RWPE2 (cell line): ENCODE data around the gene CEP164.

ENCODE experiments used
- ATAC-seq: fragments of 200-7000 bp; cut with Tn5 transposase; 3 replicates; pipeline ENCODE4 v1.9.1; 2021; ENCODE audit warnings: low read depth
- DNase-seq: peaks from one replicate; pipeline ENCODE4 v3.0.0-alpha.2; 2020; ENCODE audit warnings: low spot score
- H3K27ac ChIP-seq: fragments of 450-650 bp; 2 replicates; pipeline ENCODE4 v1.5.1; 2017; ENCODE audit warnings: mild to moderate bottlenecking; ENCODE audit not compliant: poor library complexity, severe bottlenecking
- H3K27me3 ChIP-seq: fragments of 250-450 bp; sonication (Bioruptor Pico); 2 replicates; pipeline ENCODE4 v1.5.1; 2021; ENCODE audit warnings: mild to moderate bottlenecking, moderate library complexity; ENCODE audit not compliant: insufficient read depth, poor library complexity, severe bottlenecking
- H3K36me3 ChIP-seq: fragments of 250-450 bp; sonication (Bioruptor Pico); 2 replicates; pipeline ENCODE4 v1.5.1; 2020; ENCODE audit warnings: low read depth, mild to moderate bottlenecking, moderate library complexity
- H3K4me1 ChIP-seq: fragments of 250-450 bp; sonication (Bioruptor Pico); 2 replicates; pipeline ENCODE4 v1.5.1; 2021; ENCODE audit warnings: mild to moderate bottlenecking, moderate library complexity; ENCODE audit not compliant: insufficient read depth, poor library complexity, severe bottlenecking
- H3K4me3 ChIP-seq: fragments of 250-450 bp; sonication (Bioruptor Pico); 2 replicates; pipeline ENCODE4 v1.5.1; 2021; ENCODE audit warnings: mild to moderate bottlenecking, moderate library complexity; ENCODE audit not compliant: severe bottlenecking
- H3K9me3 ChIP-seq: fragments of 250-450 bp; sonication (Bioruptor Pico); 2 replicates; pipeline ENCODE4 v1.5.1; 2021; ENCODE audit warnings: mild to moderate bottlenecking, moderate library complexity; ENCODE audit not compliant: severe bottlenecking
- TF ChIP-seq, protein P1 (sequence below): fragments of 450-650 bp; IDR thresholded peaks from one replicate; pipeline ENCODE4 v1.5.1; 2017; ENCODE audit warnings: mild to moderate bottlenecking, moderate library complexity; ENCODE audit not compliant: poor library complexity, severe bottlenecking

Gene CEP164

DNA sequence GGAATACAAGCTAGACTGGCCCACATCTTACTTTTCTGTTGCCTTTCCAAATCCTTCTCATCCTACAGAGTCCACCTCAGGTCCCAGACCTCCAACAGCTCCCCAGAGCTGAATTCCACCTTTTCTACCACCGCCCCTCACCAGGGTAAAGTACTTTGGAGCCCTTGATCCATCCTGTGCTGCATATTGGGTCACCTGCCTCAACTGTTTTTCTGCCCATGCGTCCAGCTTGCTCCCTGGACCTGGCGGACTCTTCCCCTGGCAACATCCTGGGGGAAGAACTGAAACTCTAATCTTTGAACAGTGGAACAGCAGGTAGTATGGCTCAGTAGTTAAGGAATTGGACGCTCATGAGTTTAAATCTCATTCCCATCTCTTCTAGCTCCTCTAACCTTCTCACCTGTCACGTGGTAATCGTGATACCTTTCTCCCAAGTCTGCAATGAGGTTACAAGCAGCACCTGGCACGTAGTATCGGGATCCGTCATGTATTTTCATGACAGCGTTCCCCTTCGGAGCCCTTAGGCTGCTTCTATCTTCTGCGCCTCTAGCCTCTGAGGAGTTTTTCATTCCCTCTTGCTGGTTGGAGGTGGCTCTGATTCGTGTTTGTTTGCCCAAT, 98.1 kb downstream of the CEP164 start:
- no peaks in the 10 kb centered on the region for H3K4me1 ChIP-seq
- H3K27me3 ChIP-seq = no peaks in the 10 kb centered on the region
- H3K36me3 ChIP-seq = no peaks in the 10 kb centered on the region
- no peak for ATAC-seq
- no peaks in the 10 kb centered on the region for H3K9me3 ChIP-seq
- H3K4me3 ChIP-seq = no peak overlapping the region
- TF ChIP-seq, protein P1, sequence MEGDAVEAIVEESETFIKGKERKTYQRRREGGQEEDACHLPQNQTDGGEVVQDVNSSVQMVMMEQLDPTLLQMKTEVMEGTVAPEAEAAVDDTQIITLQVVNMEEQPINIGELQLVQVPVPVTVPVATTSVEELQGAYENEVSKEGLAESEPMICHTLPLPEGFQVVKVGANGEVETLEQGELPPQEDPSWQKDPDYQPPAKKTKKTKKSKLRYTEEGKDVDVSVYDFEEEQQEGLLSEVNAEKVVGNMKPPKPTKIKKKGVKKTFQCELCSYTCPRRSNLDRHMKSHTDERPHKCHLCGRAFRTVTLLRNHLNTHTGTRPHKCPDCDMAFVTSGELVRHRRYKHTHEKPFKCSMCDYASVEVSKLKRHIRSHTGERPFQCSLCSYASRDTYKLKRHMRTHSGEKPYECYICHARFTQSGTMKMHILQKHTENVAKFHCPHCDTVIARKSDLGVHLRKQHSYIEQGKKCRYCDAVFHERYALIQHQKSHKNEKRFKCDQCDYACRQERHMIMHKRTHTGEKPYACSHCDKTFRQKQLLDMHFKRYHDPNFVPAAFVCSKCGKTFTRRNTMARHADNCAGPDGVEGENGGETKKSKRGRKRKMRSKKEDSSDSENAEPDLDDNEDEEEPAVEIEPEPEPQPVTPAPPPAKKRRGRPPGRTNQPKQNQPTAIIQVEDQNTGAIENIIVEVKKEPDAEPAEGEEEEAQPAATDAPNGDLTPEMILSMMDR = no peak
- DNase-seq = no peak
- no peak overlapping the region for H3K27ac ChIP-seq

DNA sequence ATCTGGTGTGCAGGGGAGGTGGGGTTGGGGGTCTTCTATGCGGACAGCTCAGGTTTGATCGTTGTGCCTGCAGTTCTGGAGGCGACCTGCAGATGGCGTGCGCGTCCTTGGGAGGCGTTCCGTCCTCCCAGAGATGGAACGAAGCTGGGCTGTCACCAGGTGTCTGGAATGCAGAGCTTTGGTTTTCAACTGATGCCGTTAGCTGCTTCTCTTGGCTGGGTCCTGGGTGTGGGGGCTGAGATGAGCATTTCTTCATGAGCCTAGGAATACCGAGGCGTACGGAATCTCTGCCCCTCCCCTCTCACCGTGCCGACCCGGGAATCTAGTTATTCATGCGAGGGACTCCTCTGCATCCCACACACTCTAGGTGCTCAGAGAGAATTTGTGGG, 98.6 kb downstream of the CEP164 start:
- Histone ChIP-seq H3K27me3 (no peaks in the 10 kb centered on the region), H3K9me3 (no peaks in the 10 kb centered on the region), H3K4me1 (no peaks in the 10 kb centered on the region), H3K4me3 (no peak overlapping the region), H3K36me3 (no peaks in the 10 kb centered on the region), H3K27ac (no peak overlapping the region)
- TF ChIP-seq, protein P1 = peak; percentile 93
- ATAC-seq = peak; percentile 66
- no peak for DNase-seq

DNA sequence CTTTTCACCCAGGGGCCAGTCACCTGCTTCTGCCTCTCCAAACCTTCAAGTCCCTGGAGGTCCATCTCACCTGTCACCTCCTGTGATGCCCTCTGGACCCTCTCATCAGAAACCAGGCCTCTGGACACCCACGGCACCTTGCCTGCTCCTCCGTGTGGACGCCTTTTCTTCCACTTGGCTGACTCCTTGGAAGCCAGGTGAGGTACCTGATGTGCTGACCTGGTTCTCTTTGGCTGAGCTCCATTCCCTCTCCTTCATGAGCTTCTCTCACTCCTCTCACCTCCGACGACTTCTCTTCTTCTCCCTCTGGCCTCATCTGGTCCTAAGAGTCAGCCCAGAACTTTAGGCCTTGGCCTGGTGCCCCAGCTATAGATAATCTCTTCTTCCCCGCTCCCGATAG, 99.3 kb downstream of the CEP164 start:
- Histone ChIP-seq H3K36me3 (no peaks in the 10 kb centered on the region), H3K27me3 (no peaks in the 10 kb centered on the region), H3K4me3 (no peak overlapping the region), H3K4me1 (no peaks in the 10 kb centered on the region), H3K9me3 (no peaks in the 10 kb centered on the region), H3K27ac (no peak overlapping the region)
- ATAC-seq (no peak), DNase-seq (no peak)
- TF ChIP-seq, protein P1 = no peak

DNA sequence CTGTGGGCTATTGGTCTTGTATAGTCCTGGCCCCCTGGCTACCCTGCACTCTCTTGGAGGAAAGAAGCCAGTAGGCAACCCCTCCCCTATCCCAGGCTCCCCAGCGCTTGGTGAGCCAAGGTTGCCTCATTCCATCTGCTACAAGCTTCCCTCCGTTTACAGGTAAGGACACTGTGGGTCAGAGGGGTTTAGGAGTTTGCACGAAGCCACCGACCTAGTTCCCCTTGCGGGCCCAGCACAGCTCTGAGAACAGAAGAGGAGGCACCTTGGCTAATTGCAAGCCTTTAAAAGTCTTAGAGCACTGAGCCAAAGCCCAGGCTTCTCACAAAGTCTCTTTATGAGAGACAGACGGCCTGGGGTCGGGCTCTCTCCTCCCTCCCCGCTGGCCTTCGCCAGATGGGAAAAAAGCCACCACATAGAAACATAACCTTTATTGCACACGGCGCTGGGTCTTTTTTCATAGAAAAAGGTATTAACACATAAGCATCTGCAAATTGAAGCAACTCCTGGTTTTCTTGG, 99.8 kb downstream of the CEP164 start:
- Histone ChIP-seq H3K27me3 (no peaks in the 10 kb centered on the region), H3K27ac (no peak overlapping the region), H3K4me3 (no peak overlapping the region), H3K4me1 (no peaks in the 10 kb centered on the region), H3K9me3 (no peaks in the 10 kb centered on the region), H3K36me3 (no peaks in the 10 kb centered on the region)
- ATAC-seq = no peak
- no peak for DNase-seq
- TF ChIP-seq, protein P1 = no peak

DNA sequence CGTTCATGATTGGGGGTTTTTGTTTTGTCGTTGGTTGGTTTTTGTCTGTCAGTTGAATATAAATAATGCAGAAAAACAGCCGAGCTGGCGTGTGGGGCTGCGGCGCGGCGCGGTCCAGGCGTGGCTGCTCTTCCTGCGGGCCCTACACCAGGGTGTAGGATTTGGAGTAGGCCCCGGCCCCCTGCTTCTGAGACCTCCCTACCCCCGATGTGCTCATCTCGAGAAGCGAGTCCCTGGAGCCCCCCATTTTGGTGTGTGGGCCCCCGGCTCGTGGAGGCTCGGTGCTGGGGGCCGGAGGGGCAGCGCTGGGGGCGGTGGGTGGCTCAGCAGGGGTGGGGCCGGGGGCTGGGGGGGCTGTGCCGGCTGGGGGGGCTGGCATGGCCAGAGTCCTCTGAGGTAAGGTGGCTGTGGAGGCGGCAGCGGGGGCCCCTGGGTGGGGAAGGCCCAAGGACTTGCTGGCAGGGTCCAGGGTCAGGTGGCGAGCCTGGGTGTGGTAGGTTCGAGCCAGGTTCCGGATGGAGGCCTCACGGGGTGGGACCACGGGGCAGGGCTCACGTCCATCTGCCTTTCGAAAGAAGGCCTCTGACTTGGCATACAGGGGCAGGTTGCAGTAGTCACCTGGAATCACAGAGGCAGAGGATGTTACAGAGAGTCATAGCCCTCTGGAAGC, 100.7 kb downstream of the CEP164 start:
- ATAC-seq (no peak), DNase-seq (peak; percentile 49)
- Histone ChIP-seq H3K9me3 (no peaks in the 10 kb centered on the region), H3K4me3 (no peak overlapping the region), H3K36me3 (no peaks in the 10 kb centered on the region), H3K4me1 (no peaks in the 10 kb centered on the region), H3K27ac (no peak overlapping the region), H3K27me3 (no peaks in the 10 kb centered on the region)
- TF ChIP-seq, protein P1 = no peak
